ENCODE data around the gene RAB35. TPM values are rescaled to one million over a fixed set of nuclear protein-coding genes. Genes with fewer than 3 reads are reported as not detected.

Gene RAB35
- total RNA-seq, 1 experiment from 2014 or later, result 57.9 TPM

- Histone ChIP-seq H3K36me3 (ENCODE audit: insufficient read depth, low read length, poor library complexity, severe bottlenecking) (no peaks in the 10 kb centered on the region), H3K9me3 (ENCODE audit: low read depth, low read length, poor library complexity, severe bottlenecking) (no peaks in the 10 kb centered on the region), H3K27me3 (replicated peaks; ENCODE audit: insufficient read depth, low read depth, low read length, poor library complexity) (no peaks in the 10 kb centered on the region), H3K4me1 (ENCODE audit: insufficient read depth, low read length, poor library complexity, severe bottlenecking) (peaks cover 35% of the 10 kb centered on the region), H3K4me3 (ENCODE audit: low read depth, low read length, poor library complexity, severe bottlenecking) (no peak overlapping the region), H3K27ac (ENCODE audit: low read depth, low read length, poor library complexity, severe bottlenecking) (no peak overlapping the region)
- TF ChIP-seq EZH2 (IDR thresholded peaks at IDR 0.05; ENCODE audit: borderline replicate concordance, low read depth, low read length, poor library complexity, severe bottlenecking), result no peak
- no peak for TF ChIP-seq CTCF (conservative IDR thresholded peaks at IDR 0.05; ENCODE audit: low read depth, low read length)
- POLR2A ChIA-PET (ENCODE audit: low non-redundant PET), result no interaction called here
- CTCF ChIA-PET, result no interaction called here
- intact Hi-C loops (cut with micrococcal nuclease; ENCODE audit: unreplicated experiment), result no loop called here
- BruUV-seq (replicated peaks), result no TSS peak
- DNase-seq (ENCODE audit: low spot score), result no peak
Measured at GRCh38 chr12:120089796-120090195, 26.8 kb downstream of the RAB35 start.

DNA sequence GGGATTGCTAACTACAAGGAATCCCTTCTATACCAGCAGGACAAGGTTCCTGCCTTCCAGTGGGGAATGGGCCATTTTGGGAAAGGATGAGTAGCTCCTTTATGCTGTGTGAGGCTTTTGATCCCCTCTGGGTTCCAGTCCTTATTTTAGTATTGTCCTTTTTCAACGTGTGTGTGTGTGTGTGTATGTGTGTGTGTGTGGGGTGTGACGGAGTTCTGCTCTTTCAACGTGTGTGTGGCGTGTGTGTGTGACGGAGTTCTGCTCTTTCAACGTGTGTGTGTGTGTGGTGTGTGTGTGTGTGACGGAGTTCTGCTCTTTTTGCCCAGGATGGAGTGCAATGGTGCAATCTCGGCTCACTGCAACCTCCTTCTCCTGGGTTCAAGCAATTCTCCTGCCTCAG is 27.4 kb downstream of the RAB35 start:
- H3K4me3 ChIP-seq (ENCODE audit: low read depth, low read length, poor library complexity, severe bottlenecking), result no peak overlapping the region
- H3K9me3 ChIP-seq (ENCODE audit: low read depth, low read length, poor library complexity, severe bottlenecking), result no peaks in the 10 kb centered on the region
- intact Hi-C loops (cut with micrococcal nuclease; ENCODE audit: unreplicated experiment), result no loop called here
- no peak for DNase-seq (ENCODE audit: low spot score)
- peaks cover 35% of the 10 kb centered on the region for H3K4me1 ChIP-seq (ENCODE audit: insufficient read depth, low read length, poor library complexity, severe bottlenecking)
- no peak for TF ChIP-seq CTCF (conservative IDR thresholded peaks at IDR 0.05; ENCODE audit: low read depth, low read length)
- TF ChIP-seq EZH2 (IDR thresholded peaks at IDR 0.05; ENCODE audit: borderline replicate concordance, low read depth, low read length, poor library complexity, severe bottlenecking), result no peak
- no peak overlapping the region for H3K27ac ChIP-seq (ENCODE audit: low read depth, low read length, poor library complexity, severe bottlenecking)
- CTCF ChIA-PET, result no interaction called here
- no peaks in the 10 kb centered on the region for H3K36me3 ChIP-seq (ENCODE audit: insufficient read depth, low read length, poor library complexity, severe bottlenecking)
- BruUV-seq (replicated peaks), result no TSS peak
- H3K27me3 ChIP-seq (replicated peaks; ENCODE audit: insufficient read depth, low read depth, low read length, poor library complexity), result no peaks in the 10 kb centered on the region
- POLR2A ChIA-PET (ENCODE audit: low non-redundant PET), result no interaction called here

DNA sequence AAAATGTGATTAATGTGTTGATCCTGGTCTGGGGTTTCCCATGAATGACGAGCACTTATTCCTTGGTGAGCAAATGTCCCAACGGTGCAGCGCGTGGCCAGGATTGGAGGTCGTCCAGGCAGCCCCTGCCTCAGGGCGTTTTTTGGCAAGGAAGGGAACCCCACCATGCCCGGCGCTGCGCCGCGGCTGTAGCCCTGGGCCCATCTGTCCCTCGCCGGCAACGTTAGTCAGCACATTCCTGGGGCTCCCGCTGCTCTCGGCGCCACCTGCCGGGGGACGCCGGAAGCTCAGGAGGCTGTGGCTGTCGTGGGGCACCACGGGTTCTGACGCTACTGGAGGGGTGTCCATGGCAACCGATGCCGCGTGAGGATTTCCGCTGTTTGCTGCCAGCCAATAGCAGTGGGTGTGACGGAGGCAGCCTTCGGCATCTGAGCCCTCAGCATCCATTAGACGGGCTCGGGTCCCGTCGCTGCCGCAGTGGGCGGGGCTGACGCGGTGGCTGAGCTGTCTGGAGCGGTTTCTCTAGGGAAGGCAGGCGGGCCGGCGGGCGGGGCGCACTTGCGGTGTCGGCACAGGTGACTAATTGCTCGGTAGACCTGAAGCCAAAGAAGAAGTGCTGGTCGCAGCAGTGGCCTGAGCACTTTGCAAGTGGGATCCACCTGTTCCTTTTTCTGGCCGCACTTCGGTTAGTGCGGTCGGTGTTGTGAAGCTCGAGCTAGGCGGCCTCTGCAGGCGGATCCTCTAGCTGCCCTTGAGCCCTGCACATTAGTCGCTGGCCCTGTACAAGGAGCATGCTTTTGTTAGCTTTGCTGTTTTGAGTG is 29.5 kb downstream of the RAB35 start:
- peak; percentile 100 for DNase-seq (ENCODE audit: low spot score)
- no peaks in the 10 kb centered on the region for H3K36me3 ChIP-seq (ENCODE audit: insufficient read depth, low read length, poor library complexity, severe bottlenecking)
- H3K27me3 ChIP-seq (replicated peaks; ENCODE audit: insufficient read depth, low read depth, low read length, poor library complexity), result no peaks in the 10 kb centered on the region
- no TSS peak for BruUV-seq (replicated peaks)
- intact Hi-C loops (cut with micrococcal nuclease; ENCODE audit: unreplicated experiment), result loop anchor here (2.0 kb wide), 1 partner anchor 98 kb away; the partner anchor contains the start of gene BICDL1
- peak overlapping the region; percentile 43 for H3K4me3 ChIP-seq (ENCODE audit: low read depth, low read length, poor library complexity, severe bottlenecking)
- TF ChIP-seq EZH2 (IDR thresholded peaks at IDR 0.05; ENCODE audit: borderline replicate concordance, low read depth, low read length, poor library complexity, severe bottlenecking) (no peak), CTCF (conservative IDR thresholded peaks at IDR 0.05; ENCODE audit: low read depth, low read length) (peak; percentile 99)
- H3K27ac ChIP-seq (ENCODE audit: low read depth, low read length, poor library complexity, severe bottlenecking), result peak overlapping the region; percentile 69
- H3K4me1 ChIP-seq (ENCODE audit: insufficient read depth, low read length, poor library complexity, severe bottlenecking), result peaks cover 35% of the 10 kb centered on the region
- ChIA-PET POLR2A (ENCODE audit: low non-redundant PET) (interaction anchor here (1.0 kb wide), 1 partner anchor 114 kb away, joined by 3 read pairs; the partner anchor contains the start of gene RPLP0), CTCF (interaction anchor here (1.0 kb wide), 1 partner anchor 141 kb away, joined by 3 read pairs; no protein-coding TSS in a partner anchor)
- H3K9me3 ChIP-seq (ENCODE audit: low read depth, low read length, poor library complexity, severe bottlenecking), result no peaks in the 10 kb centered on the region

Measured in A673 (cell line).